Measurements from ENCODE around the gene PRDM15.

The PRDM15 gene

DNA sequence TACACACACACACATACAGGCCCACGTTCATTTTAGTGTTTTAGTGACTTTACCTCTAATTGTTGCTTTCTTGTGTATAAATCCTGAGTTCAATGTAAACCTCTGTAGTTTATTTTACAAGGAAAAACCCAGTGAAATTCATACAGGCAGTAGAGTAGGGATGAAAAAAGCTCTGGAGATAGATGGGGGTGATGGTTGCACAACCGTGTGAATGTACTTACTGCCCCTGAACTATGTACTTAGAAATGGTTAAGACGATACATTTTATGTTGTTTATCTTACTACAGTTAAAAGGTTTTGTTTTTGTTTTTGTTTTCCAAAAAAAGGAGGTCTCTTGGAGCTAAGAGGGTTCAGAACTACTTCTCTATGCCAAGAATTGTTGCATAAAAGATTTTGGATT lies 29.7 kb upstream of the PRDM15 start:
- no peak for DNase-seq (ENCODE audit: low spot score)

DNA sequence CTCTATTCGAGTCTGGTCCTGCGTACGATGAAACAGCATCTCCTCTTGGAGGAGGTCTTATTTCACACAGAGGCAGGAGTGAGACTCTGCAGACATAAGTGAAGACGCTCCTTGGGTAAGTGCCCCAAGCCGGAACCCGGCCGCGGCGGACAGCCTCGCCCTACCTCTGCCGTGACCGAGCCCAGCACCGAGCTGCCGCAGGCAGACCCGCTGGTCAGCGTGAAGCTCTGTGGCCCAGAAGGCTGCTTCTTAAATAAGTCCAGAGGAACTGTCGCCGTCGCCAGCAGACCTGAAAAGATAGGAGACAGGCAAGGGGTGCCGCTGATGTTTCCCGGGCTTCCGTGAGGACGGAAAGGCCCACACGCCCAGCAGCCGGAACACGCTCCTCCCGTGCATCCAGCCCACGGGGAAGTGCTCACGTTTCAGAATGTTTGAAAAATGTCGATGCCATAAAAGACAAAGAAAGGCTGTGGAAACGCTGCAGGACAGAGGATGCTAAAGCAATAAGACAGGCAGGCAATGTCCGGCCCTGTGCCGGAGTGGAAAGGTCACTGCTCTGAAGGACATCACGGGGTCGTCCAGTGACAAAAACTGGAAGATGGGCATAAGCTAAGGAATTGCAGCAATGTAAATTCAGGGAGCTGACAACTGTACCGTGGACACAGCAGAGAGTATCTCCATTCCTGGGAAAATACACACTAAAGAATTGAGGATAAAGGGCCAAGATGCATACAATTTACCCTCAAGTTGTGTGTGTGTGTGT lies 28.5 kb upstream of the PRDM15 start:
- no peak for DNase-seq (ENCODE audit: low spot score)

DNA sequence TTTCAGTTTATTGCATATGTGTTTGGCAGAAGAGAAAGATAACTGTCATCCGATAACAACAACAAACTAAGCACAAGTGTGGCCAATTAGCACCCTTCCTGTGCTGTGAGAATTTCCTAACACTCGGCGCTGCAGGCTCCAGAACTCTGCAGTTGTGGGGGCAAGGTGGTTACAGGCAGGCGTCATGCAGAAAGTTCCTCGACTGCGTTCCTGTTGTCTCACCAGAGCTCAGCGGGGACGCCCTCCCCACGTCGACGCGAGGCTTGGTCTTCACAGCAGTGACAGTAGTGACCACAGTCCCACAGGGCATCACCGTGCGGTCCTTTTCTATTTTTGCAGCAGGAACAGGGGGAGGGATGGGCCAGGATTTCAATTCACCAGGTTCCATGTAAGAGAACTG lies 27.6 kb upstream of the PRDM15 start:
- no peak for DNase-seq (ENCODE audit: low spot score)

DNA sequence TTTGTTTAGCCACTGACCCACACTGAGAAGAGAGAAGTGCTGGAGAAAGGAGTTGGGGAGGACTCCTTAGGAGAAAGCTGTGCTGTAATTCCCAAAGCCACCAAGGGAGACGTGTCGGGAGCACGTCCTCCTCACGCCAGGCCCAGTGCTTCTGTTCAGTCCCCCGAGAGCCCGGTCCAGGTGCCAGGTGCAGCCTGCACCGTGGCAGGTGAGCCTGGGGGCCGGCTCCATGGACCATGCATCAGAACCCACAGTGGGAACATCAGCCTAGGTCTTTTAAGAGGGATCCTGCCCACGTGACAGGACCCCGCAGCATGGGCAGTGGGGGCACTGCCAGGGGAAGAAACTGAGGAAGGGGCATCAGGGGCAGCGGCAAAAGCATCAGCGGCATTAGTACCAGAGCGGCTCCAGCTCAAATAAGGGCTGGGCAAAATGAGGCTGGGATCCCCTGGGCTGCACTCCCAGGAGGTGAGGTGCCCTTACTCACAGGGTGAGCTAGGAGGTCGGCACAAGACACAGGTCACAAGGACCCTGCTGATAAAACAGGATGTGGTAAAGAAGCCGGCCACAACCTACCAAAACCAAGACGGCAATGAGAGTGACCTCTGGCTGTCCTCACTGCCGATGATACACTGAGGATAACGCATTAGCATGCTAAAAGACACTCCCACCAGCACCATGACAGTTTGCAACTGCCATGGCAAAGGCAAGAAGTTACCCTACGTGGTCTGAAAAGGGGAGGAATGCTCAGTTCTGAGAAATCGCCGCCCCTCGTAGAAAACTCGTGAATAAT lies 24.6 kb upstream of the PRDM15 start:
- no peak for DNase-seq (ENCODE audit: low spot score)

DNA sequence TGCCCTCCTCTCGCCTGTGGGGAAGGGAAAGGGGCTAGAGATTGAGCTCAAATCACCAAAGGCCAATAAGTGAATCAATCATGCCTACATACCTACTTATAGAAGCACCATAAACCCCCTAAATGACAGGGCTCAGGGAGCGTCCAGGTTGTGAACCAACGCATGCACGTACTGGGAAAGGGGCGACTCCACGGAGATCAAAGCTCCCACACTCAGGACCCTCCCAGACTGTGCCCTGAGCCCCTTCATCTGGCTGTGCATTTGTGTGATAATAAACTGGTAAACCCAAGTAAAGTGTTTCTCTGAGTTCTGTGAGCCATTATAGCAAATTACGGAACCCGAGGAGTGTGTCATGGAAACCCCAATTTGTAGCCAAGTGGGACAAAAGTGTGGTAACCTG lies 23.8 kb upstream of the PRDM15 start:
- DNase-seq (ENCODE audit: low spot score): no peak

DNA sequence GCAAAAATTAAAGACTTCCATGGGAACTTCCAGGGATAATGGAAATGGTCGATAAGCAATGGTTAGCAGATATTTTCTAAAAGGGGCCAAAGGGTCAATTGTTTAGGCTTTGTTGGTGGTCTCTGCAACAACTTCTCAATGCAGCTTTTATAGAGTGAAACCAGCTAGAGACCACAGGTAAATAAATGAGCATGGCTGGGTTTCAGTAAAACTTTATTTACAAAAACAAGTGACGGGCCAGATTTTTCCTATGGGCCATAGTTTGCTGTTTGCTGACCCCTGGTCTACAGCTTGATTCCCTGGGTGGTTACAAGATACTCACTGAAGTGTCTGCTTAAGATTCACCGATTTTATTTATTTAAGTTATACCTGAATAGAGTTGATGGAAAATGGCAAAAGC lies 22.6 kb upstream of the PRDM15 start:
- DNase-seq (ENCODE audit: low spot score): no peak

DNA sequence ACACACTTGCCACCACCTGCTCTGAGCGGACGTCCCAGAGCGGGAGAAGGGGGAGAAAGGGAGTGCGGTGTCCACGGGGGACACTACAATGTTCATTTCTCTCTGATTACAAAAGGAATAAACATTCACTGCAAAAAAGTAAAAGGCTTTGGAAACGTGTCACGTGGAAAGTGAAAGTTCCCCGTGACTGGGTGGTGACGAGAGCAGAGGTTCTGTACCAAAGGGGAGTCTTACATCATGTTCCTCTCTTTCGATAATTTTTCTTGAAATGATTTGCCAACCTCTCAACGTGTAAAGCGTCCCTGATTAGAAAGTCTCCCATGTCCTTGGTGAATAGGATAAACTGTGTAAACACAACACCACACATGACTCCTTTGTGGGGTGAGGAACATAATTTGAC lies 22.0 kb upstream of the PRDM15 start:
- DNase-seq (ENCODE audit: low spot score): no peak

DNA sequence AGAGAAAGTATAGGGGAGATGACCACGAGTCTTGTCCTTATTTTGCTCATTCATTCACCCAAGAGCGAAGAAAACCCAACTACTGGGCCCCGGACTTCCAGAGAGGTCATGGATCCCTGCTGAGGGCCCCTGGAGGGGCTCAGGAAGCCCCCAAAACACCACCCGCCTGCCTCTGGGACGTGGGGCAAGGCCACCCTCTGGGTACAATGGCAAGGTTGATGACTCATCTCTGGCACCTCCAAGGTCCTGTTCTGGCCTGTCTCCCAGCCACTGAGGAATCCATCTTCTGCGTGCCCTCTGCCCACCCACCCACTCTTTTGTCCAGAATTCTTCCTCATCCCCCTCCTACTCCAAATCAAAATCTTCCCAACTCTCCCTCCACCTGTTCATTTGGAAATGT lies 21.3 kb upstream of the PRDM15 start:
- DNase-seq (ENCODE audit: low spot score): no peak

DNA sequence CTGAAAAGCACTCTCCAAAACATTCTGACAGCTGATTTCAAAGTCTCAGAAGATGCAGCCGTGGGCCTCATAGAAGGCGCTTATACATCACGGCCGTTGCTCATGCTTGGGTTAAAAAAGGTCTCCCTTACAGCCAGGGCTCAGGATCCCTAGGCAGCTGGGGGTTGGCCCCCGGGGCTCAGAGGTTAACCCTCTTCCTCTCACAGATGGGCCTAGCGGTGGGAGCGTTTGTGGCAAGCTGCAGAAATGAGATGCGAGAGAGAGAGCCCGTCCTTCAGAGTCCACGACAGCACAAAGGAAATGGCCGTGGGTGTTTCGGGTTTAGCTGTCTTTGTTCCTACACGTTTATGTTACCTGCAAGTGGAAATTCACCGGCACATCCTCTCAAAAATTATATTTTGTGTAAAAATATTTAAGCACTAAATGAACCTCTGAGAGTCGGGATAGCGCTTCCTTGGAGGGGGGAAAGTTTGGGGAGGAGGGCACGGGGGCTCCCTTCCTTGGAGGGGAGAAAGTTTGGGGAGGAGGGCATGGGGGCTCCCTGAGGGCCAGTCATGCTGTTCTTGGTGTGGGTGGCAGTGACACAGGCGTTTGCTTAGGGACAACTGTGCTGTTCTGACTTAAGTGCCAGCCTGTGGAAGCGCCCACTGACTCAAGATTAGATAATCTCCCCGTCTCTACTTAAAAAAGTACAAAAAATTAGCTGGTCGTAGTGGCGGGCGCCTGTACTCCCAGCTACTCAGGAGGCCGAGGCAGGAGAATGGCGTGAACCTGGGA lies 20.5 kb upstream of the PRDM15 start:
- DNase-seq (ENCODE audit: low spot score): no peak

DNA sequence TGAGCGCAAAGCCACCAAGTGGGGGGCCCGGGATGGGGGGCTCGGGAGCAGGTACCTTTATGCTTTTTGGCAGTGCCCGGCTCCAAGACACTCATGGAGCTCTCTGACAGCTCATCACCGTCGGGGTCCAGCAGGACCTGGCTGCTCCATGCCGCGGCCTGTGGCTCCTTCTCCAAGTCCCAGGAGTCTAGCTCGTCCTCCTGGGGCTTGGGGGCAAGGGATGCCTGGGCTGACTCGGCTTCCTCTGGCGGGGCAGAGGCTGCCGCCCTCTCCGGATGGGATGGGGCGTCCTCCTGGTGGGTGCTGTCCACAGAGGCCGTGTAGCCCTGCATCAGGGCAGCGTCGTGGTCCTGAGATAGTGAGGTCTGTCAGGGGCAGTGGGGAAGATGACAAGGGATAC lies 19.9 kb upstream of the PRDM15 start:
- no peak for DNase-seq (ENCODE audit: low spot score)

DNA sequence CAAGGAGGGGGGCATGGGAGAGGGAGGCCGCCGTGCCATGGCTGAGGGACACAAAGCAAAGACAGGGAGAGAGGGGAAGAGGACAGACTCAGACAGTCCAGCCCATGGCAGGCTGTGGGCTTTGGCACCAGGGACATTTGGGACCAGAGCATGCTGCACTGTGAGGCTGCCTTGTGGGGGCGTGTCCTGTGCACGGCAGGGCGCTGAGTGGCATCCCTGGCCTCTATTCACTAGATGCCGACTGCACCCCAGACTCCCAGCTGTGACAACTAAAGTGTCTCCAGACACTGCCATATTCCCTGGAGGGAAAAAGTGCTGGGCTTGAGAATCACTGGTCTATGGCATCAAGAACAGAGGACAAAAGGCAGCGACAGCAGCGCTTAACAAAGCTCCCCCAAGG lies 18.6 kb upstream of the PRDM15 start:
- no peak for DNase-seq (ENCODE audit: low spot score)

DNA sequence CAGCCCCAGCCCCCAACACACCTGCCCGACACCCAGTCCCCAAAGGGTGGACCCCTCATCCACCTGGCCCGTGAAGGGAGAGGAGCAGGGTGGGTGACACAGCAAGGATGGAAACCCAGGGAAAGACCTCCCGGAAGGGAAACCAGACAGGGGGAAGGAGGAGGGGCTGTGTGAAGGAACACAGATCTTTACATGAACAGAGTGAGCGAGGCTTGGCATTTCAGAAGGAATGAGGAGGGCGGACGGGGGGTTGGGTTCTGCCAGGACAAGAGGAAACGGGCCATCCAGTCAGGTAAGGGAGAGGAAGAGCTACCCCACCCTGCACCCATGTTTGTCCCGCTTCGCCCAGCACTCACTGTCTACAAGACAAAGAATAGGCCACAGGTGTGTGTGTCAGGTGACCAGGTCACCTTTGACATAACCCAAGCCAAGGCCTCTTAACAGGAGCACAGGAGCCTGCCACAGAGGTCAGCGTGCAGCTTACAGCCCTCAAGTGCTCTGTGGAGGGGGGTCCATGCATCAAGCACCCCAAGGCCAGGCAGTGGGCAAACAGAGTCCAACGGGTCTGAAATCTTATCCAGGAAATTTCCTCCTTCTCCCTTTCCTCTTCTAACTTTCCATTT lies 18.0 kb upstream of the PRDM15 start:
- DNase-seq (ENCODE audit: low spot score): no peak

DNA sequence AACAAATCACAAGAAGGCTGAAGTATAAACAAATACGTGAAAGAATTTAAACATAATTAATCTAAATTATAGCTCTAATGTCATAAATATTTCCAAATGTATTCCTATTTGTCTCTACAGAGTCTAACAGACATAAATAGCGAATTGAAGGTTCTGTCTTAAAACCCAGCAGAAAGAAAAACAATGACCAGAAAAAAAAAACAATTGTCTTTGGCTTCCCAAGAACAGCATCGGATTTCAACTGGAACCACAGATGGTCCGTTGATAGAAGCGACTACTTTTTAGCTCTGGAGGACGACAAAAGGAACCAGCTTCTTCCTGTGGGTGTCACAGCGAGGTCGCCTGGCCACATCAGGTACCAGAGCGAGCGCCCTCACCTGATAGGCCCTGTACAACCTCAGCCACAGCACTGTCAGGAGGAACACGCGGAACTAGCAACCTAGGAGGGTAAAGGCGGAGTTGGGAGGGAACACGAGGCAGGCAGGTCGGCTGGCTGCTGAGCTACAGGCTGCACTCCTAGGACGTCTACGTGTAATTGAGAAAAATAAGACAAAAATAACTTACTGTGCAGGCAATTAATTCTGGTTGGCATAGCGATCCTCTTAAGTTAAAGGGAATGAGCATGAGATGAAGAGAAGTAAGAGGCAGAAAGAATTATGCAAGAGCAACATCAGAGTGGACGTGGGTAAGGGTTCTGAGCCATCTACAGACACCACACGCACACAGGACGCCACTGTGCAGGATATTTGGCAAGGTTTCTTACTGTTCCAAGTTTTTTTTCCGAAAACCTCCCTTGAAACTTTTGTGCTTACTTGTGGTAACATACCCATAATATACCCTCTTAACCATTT lies 16.7 kb upstream of the PRDM15 start:
- DNase-seq (ENCODE audit: low spot score): peak; percentile 51

DNA sequence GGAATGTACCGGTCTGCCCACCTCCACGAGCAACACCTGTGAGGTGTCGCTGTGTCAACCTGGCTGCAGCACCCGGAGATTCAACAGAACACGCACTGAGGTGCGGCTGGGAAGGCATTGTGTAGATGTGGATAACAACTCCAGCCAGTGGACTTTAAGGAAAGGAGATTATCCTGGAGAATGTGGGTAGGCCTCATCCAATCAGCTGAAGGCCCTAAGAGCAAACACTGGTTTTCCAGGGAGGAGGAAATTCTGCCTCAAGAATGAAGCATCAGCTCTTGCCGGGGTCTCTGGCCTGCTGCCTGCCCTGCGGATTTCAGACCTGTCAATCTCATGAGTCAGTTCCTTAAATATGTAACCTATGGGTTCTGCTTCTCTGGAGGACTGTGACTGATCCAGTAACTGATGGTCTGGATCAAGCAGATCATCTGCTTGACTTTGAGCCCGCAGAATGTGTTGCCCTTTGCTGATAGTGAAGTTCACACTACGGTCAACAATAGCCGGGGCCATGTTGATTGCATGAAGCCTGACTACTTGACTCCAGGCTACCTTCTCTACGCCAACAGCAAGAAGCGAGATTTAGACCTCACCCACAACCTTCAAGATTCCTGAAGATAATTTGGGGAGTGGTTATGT lies 15.9 kb upstream of the PRDM15 start:
- no peak for DNase-seq (ENCODE audit: low spot score)

DNA sequence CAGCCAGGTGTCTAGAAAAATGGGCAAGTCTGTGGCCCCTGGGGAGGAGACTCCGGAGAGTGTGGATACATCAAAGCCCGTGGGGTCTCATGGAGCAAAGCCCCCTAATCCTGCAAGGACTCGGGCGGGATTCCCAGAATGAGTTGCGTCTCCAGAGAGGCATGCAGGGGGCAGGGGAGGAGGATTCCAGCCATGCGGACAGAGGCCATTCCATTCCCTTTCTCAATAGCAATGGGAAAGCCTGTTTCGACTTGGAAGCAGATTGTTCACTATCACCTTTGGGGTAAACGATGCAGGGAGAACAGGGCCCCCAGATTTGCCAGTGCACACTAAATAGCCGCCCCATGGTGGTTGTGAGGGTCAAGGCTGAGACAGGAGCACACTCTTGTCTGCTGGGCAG lies 15.4 kb upstream of the PRDM15 start:
- no peak for DNase-seq (ENCODE audit: low spot score)

DNA sequence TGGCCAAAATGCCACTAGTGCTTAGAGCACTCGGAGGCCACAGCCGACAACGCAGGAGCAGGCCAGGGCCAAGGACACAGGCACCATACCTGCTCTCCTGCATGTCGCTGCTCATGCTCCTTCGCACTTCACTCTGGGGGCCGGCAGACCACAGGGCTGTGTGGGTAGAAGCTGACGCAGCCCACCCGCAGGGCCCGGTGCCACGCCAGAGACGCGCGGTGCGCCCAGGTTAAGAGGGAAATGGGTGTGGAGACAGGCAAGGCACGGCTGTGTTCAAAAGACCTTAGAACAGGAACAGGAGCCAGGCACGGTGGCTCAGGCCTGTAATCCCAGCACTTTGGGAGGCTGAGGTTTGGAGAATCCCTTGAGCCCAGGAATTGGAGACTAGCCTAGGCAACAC lies 13.6 kb upstream of the PRDM15 start:
- no peak for DNase-seq (ENCODE audit: low spot score)

DNA sequence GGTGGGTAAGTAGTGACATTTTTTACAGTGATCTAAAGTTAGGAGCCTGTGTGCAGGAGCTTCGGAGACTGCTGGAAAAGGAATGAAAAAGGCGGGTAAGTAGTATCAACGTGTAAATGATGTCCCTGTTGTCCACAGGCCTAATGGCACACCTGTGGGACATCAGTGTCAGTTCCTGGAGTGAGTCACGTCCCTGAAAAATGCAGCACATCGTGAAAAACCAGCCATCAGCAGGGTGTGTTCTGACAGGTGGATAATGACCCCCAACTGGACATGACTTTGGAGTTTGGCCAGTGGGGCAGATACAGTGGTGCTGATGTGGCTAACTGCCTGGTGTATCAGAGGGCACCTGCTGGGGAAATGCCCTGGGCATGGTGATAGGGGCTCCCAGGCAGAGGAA lies 12.0 kb upstream of the PRDM15 start:
- no peak for DNase-seq (ENCODE audit: low spot score)

DNA sequence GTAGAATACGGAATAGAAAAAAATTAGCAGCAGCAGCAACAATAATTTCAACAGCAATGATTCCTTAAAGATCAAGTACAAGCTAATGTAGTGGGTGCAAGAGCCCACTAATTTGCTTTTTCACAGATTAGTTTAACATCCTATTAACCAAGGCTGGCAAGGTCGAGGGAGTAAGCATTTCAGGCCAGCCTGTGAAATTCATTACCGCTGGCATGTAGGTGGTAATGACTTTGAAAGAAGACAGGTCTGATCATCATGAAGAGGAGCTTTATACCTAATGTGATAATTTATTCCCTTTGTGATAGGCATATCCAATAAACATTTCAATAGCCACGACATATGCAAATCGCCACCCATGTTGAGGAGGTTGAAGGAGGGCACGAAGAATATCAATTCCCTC lies 11.2 kb upstream of the PRDM15 start:
- DNase-seq (ENCODE audit: low spot score): no peak

DNA sequence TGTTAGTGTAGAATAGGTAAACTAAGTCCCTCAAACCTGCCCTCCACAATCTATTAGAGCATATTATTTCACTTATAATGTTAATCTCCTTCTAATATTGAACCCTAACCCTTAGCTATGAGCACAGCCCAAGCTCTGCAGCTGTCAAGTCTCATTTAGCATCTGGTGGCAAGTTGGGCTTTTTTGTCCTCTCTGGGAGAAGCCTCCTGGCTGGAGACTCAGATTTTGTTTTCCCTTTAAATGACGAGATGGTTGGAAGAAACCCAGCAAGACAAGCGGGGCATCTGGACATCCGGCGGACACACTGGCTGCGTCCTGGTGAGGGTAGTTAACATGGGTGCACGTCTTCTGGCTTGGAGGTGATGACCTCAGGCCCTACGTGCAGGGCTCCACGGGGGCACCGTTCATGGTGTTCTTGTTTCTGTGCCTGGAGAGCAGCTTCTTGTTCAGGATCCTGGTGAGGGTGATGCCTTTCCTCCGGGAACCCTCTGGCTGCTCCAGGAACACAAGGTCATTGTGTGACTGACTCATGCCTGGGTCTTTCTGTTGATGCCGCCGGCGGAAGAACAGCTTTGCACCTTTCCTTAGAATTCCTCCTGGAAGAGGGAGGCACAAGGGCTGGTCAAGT lies 9.7 kb upstream of the PRDM15 start:
- DNase-seq (ENCODE audit: low spot score): no peak

DNA sequence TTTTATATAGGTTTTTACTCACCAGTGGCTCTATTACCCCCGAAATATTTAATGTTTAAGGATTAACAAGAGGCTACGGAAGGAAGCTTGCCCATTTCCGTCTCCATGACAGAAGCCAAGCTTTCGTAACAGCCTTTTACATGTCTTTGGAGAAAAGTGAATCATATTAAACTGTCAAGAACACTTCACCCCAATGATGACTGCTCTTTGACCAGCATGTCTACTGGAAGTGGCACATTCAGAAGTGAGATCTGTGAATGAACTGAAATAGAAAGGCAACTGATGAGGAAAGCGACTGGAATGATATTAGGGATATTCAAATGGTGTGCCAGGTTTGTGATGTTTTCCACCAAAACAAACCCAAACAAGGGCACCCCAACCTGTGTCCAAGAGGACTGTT lies 8.5 kb upstream of the PRDM15 start:
- DNase-seq (ENCODE audit: low spot score): no peak

DNA sequence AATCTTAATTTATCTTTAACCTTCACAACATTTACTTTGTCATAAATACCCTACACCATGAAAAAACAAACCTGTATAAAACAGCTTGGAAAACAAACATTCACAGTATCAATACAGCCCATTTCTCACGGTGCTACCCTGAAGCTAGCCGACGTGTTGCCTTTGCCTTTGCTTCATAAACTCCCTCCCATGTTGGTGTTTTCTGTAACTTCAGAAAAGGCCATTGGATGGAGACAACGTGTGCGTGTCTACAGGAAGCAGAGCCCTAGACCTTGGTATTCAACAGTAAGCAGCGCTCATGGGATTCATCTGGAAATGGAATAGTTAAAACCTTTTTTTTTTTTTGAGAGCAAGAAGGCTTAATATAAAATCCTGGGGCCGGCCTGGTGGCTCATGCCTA lies 7.2 kb upstream of the PRDM15 start:
- no peak for DNase-seq (ENCODE audit: low spot score)

Measured in CD4-positive, alpha-beta T cell treated with Interleukin-2 at 100 ng/mL for 4 hours (primary cell).